ENCODE measurements around the gene CFAP57.
"Not testable (repeated sequence)": the region's sequence is repeated elsewhere in the genome, so short reads cannot be mapped to it uniquely, and the experiment has no call there.

Gene CFAP57

DNA sequence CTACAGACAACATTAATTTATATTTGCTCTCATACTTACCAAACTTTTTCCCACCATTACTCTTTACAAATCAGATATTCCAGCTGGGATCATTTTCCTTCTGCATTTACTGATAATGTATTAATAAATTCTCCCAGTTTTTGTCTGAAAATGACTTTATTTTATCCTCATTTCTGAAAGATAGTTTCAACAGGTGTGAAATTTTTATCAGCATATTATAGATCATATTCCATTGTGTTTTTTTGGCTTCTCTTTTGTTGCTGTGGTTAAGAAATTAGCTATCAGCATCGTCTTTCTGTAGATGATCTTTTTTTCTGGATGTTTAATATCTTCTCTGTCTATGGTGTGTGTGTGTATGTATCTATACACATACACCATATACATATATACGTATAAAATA, 2.7 kb downstream of the CFAP57 start:
- no peak for DNase-seq (ENCODE audit: low read depth)

DNA sequence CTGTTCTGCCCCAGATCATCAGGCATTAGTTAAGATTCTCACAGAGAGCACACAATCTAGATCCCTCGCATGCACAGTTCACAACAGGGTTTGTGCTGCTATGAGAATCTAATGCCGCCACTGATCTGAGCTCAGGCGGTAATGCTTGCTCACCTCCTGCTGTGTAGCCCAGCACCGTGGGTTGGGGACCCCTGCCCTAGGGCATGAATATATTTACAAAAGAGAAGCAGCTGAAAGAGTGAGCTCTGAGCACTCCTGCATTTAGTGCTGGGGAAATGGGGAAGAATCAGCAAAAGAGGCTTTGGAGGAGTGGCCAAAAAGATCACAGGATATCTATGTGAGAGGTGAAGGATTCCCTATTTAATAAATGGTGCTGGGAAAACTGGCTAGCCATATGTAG, 5.6 kb downstream of the CFAP57 start:
- DNase-seq (ENCODE audit: low read depth): no peak

DNA sequence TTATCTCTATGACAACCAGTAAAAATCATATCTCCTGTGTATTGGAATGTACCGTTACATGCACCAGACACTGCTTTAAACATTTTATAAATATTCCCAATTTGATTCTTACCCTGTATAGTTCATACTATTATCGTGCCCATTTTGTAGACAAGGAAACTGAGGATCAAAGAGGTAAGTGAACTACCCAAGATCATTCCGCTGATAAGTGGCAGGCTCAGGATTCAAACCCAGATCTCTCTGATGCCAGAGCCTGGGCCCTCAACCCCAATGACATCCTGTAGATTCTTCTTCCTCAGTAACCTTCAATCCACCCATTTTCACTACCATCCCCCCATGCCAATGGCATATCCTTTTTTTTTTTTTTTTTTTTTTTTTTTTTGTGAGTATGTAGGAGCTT, 12.3 kb downstream of the CFAP57 start:
- DNase-seq (ENCODE audit: low read depth): no peak

GRCh38 chr1:43184995-43185394, 12.9 kb downstream of the CFAP57 start:
- DNase-seq (ENCODE audit: low read depth): no peak

DNA sequence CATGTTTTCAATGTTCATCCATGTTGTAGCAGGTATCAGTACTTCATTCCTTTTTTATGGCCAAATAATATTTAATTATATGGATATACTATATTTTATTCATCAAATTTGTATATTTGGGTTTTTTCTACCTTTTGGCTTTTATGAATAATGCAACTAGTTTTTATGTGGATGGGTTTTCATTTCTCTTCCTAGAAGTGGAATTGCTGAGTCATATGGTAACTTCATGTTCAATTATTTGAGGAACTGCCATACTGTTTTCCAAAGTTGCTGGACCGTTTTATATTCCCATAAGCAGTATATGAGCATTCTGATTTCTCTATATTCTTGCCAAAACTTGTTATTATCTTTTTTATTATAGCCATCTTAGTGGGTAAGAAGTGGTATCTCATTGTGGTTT, 16.0 kb downstream of the CFAP57 start:
- no peak for DNase-seq (ENCODE audit: low read depth)

GRCh38 chr1:43194509-43194908, 22.4 kb downstream of the CFAP57 start:
- DNase-seq (ENCODE audit: low read depth): no peak

GRCh38 chr1:43197343-43198127, 25.4 kb downstream of the CFAP57 start:
- DNase-seq (ENCODE audit: low read depth): no peak

GRCh38 chr1:43199093-43199726, 27.1 kb downstream of the CFAP57 start:
- no peak for DNase-seq (ENCODE audit: low read depth)

- DNase-seq (ENCODE audit: low read depth): no peak
Measured at GRCh38 chr1:43203859-43204258, 31.7 kb downstream of the CFAP57 start.

GRCh38 chr1:43204394-43204793, 32.3 kb downstream of the CFAP57 start:
- DNase-seq (ENCODE audit: low read depth): no peak

DNA sequence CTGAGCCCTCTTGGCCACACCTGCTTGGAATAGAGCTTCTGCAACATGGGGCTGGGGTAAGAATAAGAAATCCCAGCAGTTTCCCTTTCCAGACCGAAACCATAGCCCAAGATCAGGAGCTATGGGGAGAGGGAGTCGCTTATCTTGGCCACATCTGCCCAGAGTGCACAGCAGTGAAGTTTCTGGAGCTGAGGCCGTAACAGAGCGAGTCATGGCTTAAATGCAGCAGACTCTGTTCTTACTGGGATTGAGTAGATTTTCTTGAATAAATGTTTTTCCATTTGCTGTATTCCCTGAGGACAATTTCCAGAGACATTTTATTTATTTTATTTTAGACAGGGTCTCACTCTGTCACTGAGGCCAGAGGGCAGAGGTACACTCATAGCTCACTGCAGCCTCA, 33.5 kb downstream of the CFAP57 start:
- DNase-seq (ENCODE audit: low read depth): no peak

GRCh38 chr1:43206600-43207228, 34.6 kb downstream of the CFAP57 start:
- no peak for DNase-seq (ENCODE audit: low read depth)

DNA sequence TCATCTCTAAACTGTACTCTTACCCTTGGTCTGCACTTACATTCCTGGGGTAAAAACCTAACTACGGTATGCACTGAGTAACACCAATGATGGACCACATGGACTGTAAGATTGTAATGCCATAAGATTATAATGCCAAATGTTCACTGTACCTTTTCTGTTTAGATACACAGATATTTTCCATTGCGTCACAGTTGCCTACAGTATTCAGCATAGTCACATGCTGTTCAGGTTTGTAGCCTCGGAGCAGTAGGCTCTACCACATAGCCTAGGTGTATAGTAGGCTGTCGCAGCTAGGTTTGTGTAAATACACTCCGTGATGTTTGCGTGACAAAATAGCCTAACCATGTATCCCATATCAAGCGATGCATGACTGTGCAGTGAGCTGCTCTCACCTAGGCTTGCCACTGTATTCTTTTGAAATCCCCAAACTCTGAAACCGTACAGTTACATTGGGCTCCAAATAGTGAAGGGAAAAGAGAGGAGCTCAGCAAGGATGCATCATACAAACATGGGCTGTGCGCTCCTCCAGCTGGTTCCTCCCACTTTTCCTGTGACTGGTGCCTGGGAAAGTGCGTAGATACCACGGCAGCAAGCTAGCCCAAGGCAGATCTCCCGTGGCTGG, 35.2 kb downstream of the CFAP57 start:
- no peak for DNase-seq (ENCODE audit: low read depth)

DNA sequence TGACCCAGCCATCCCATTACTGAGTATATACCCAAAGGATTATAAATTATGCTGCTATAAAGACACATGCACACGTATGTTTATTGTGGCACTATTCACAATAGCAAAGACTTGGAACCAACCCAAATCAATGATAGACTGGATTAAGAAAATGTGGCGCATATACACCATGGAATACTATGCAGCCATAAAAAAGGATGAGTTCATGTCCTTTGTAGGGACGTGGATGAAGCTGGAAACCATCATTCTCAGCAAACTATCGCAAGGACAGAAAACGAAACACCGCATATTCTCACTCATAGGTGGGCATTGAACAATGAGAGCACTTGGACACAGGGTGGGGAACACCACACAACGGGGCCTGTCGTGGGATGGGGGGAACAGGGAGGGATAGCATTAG, 36.1 kb downstream of the CFAP57 start:
- not testable (repeated sequence) for DNase-seq (ENCODE audit: low read depth)

DNA sequence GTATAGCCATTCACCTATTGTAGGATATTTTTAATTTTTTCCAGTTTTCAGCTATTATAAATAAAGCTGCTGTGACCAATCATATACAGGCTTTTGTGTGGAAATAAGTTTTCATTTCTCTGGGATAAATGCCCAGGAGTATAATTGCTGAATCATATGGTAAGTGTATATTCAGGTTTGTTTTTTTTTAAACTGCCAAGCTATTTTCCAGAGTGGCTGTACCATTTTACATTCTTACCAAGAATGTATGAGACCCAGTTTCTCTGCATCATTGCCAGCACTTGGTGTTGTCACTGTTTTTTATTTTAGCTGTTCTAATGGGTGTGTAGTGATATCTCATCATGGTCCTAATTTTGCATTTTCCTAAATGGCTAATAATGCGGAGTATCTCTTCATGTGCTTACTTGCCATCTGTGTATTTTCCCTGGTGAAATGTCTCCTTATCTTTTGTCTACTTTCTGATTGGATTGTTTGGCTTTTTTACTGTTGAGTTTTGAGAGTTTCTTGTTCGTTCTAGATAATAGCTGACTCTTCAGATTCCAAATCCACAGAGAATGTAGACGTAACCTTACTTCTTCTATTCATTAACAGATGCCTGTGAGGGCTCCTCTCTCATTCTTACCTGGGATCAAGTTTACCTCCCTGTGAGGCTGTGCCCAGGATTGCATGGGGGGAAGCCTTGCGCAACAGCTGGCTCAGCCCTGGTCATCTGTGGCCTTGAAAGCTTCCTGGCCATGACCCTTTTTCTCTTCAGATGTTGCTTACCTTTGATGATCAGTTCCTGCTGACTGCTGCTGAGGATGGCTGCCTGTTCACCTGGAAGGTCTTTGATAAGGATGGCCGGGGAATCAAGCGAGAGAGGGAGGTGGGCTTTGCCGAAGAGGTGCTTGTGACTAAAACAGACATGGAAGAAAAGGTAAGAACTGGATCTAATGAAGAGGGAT, 42.6 kb downstream of the CFAP57 start:
- no peak for DNase-seq (ENCODE audit: low read depth)

GRCh38 chr1:43217747-43218146, 45.6 kb downstream of the CFAP57 start:
- DNase-seq (ENCODE audit: low read depth): no peak

DNA sequence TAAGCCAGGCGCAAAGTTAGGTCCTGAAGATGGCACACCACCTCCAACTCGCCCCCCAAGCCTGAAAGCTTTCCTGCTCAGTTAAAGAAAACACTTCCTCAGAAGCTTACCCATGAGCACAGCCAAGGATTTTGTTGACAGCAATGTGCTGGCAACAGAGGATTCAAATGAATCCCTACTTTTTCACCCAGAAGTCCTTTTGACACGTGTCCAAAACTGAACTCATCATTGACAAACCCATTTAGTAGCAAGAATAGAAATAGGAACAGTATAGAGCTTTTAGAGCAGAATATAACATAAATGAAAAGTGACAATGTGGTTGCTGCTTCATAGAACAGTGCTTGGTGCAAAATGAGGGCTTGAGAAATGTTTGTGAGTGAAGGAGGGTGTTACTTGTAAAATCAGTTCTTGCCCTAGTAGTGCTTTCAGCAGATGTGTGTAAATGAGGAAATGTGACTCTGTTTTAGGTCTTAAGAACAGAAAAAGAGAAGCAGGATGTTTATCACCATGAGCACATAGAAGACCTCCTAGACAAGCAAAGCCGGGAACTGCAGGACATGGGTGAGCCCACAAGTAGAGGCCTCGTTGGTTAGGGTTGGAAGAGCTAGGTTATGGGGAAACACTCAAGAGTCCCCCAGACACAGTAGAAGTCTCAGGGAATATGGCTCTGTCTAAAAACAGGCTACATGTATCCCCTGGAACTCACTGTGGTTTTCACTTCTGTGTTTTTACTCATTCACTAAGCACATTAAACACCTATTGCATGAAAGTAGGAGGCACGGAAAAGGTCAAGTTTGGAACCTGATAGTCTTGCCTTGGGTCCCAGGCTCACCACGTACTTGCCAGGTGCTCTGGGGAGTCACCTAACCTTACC, 49.0 kb downstream of the CFAP57 start:
- DNase-seq (ENCODE audit: low read depth): no peak

- no peak for DNase-seq (ENCODE audit: low read depth)
Measured at GRCh38 chr1:43221797-43222196, 49.7 kb downstream of the CFAP57 start.

GRCh38 chr1:43222879-43223278, 50.7 kb downstream of the CFAP57 start:
- DNase-seq (ENCODE audit: low read depth): no peak

DNA sequence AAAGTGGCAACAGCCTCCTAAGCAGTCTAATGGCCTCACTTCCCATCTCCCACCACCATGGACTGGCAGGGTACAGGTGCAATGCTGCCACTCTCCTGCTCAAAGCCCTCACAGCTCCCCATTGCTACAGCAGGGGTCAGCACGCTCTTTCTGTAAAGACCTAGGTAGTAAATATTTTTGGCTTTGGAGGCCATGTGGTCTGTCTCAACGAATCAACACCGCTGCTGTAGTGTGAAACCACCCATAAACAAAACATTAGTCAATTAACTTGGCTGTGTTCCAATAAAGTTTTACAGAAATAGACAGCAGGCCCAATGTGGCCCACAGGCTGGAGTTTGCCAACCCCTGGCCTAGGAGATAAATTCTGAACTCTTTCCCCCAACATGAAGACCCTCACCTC, 53.0 kb downstream of the CFAP57 start:
- no peak for DNase-seq (ENCODE audit: low read depth)

Measured in stimulated activated CD8-positive, alpha-beta memory T cell treated with anti-CD3 and anti-CD28 coated beads, Interleukin-15, amount 100 ng/mL, for 1 hour (primary cell).